GM12801 (cell line): ENCODE measurements around the gene RNASEH2B.

Source experiments
- CTCF ChIP-seq: IDR thresholded peaks from one replicate; pipeline ENCODE4 v1.5.1; 2011; ENCODE audit warnings: control low read depth; ENCODE audit not compliant: insufficient read length; ENCODE audit errors: extremely low read depth

RNASEH2B gene

DNA sequence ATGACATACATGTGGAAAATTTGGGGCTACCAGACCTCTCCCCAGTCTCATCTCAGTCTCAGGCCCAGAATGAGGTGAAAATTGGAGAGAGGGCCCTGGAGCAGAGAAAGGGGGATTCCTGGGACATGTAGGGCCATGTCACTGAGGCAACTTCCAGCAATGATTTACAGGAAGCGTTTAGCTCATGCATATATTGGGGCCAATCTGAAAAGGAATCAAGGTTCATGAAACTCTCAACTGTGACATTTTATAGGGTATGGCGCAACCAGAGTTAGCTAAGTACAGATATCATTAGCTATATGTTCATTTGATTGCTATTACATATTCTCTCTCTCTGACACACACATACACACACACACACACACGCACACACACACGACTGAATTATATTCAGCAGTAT lies 86.3 kb downstream of the RNASEH2B start:
- TF ChIP-seq CTCF, result no peak

DNA sequence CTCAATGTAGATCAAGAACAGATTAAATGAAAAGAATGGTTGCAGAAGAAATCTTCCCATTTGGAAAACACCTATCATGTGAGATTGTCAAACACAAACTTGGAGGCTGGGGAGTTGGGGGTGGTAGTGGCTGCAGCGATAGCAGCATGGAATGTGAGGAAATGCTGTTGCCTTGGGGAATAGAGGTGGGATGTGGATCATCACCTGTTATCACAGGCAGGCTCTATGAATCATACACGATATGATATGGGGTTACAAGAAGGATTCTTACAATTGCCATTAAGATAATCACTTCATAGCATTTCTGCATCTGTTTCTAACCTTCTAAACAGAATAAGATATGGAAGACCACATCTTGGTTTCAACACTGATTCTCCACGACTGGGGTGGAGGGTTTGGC lies 88.7 kb downstream of the RNASEH2B start:
- TF ChIP-seq CTCF, result no peak

GRCh38 chr13:50999641-51000040 lies 90.0 kb downstream of the RNASEH2B start:
- TF ChIP-seq CTCF, result no peak

DNA sequence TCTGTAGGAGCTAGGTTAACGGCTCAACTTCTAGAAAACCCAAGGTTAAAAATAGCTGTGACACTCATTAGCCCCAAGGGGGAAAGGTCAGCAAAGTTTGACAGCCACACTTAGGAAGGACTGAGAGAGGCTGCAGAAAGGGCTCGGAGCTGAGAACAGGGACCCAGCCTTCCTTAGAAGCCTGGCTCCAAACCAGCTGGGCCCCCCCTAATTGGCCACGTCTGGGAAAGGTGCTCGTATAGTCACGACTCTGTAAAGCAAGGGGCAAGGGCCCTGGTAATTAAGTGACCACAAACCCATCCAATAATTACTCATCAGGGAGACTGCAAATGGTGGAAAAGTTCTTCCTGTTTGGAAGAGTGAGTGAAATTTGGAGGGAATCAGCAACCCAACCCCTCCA lies 90.5 kb downstream of the RNASEH2B start:
- TF ChIP-seq CTCF, result no peak

- TF ChIP-seq CTCF, result no peak
Measured at GRCh38 chr13:51000571-51001260, 91.1 kb downstream of the RNASEH2B start.

DNA sequence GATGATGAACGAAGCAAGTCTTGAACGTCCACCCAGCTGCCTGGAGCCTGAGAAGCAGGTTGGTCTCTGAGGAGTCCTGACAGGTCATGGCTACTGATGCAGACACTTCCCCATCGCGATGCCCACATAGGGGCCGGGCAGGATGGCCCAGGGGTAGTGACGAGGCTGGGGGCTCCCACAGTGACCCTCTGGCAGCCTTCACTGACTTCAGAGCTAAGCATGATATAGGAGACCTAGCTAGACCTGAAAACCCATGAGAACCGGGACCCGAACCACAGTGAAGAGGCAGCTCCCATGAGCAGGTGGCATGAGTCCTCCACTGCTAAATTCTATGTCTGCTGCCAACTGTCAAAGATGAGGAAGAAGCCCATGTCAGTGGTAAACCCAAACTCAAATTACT lies 91.7 kb downstream of the RNASEH2B start:
- no peak for TF ChIP-seq CTCF

DNA sequence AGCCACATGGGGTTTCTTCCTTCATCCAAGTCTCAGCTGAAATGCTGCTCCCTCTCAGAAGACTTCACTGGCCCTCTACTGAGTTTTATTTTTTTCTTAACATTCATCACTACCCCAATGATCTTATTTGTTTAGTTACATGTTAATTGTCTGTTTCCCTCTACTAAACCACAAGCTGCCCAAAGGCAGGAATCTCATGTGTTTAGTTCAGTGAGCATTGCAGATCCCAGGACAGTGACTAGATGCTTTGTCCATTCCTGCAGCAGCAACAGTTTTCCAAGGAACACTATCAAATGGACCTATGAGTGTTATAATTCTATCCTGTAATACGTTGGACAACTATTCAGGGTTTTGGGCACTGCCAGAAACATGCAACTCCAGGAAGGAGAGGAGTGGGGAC lies 93.1 kb downstream of the RNASEH2B start:
- TF ChIP-seq CTCF, result no peak
